HepG2 (cell line): ENCODE results near the gene SV2B. TPM values are rescaled to one million over a fixed set of nuclear protein-coding genes. Genes with fewer than 3 reads are reported as not detected.

Experiments used
- ATAC-seq: fragments of 200-7000 bp; cut with Tn5 transposase; 3 replicates; pipeline ENCODE4 v1.9.1; 2020; ENCODE audit warnings: mild to moderate bottlenecking, moderate library complexity
- BruUV-seq: library from RNA; stranded (reverse); fragments of 400-500 nt; replicated peaks from 2 replicates; lab custom pipeline; 2021; lab: Mats Ljungman, UMichigan
- CTCF ChIA-PET: fragments of 300-600 bp; formaldehyde crosslinking; extraction: SDS; loops from one replicate; lab custom pipeline; 2021; ENCODE audit warnings: low total read pairs, inconsistent platforms, low intra/inter-chr PET ratio; lab: Yijun Ruan, JAX
- POLR2A ChIA-PET: fragments of 350-600 bp; sonication (Branson Sonifier 250); formaldehyde crosslinking; loops from one replicate; lab custom pipeline; 2020; ENCODE audit warnings: antibody characterized with exemption, inconsistent platforms; lab: Yijun Ruan, JAX
- DNase-seq: peaks from one replicate; pipeline ENCODE4 v3.0.0-alpha.2; 2015; ENCODE audit warnings: low spot score
- FAIRE-seq: peaks from 3 replicates; lab custom pipeline; 2011; peaks lifted over from hg19 to GRCh38; lab: Jason Lieb, UNC
- H2AFZ ChIP-seq: one replicate; pipeline ENCODE4 v1.6.1; 2011; ENCODE audit warnings: low read length, inconsistent platforms
- H3K27ac ChIP-seq: fragments of 300-600 bp; 3 replicates; pipeline ENCODE4 v1.8.0; 2011; ENCODE audit warnings: mixed run types, mild to moderate bottlenecking, mixed read lengths, low read length, inconsistent platforms; ENCODE audit not compliant: insufficient read depth; ENCODE audit errors: extremely low read length
- H3K27me3 ChIP-seq, 2 experiments: fragments of 200-600 bp in 1 of 2; 2 replicates in 1 of 2; 3 replicates in 1 of 2; pipeline versions ENCODE4 v1.6.0 to v1.8.0; 2011; ENCODE audit warnings: low read length in 2 of 2, mild to moderate bottlenecking in 2 of 2, moderate library complexity in 2 of 2, inconsistent platforms in 1 of 2; ENCODE audit not compliant: insufficient read depth in 2 of 2, control insufficient read depth in 1 of 2
- H3K36me3 ChIP-seq, 2 experiments: fragments of 200-600 bp in 1 of 2; replicated peaks in 1 of 2; 2 replicates in 1 of 2; 3 replicates in 1 of 2; pipeline versions ENCODE4 v1.5.1 to v1.8.0; 2011; ENCODE audit warnings: low read length in 2 of 2, inconsistent platforms in 1 of 2; ENCODE audit not compliant: insufficient read depth in 2 of 2, control insufficient read depth in 1 of 2
- H3K4me1 ChIP-seq: 2 replicates; pipeline ENCODE4 v1.5.1; 2012; ENCODE audit warnings: low read length, inconsistent platforms; ENCODE audit not compliant: insufficient read depth
- H3K4me2 ChIP-seq: 2 replicates; pipeline ENCODE4 v1.6.0; 2011; ENCODE audit warnings: low read depth, low read length, inconsistent platforms
- H3K4me3 ChIP-seq, 3 experiments: fragments of 200-600 bp in 1 of 3; sonication (generic), shearing (Covaris generic) in 1 of 3; replicated peaks in 1 of 3; 2 replicates each; pipeline ENCODE4 v1.5.1; 2011 to 2016; ENCODE audit warnings: low read length in 3 of 3, inconsistent platforms in 2 of 3, low read depth in 2 of 3, mild to moderate bottlenecking in 2 of 3, control low read depth in 1 of 3, mixed read lengths in 1 of 3; ENCODE audit not compliant: insufficient read depth in 1 of 3
- H3K79me2 ChIP-seq: one replicate; pipeline ENCODE4 v1.6.1; 2011; ENCODE audit warnings: low read length, inconsistent platforms; ENCODE audit not compliant: insufficient read depth
- H3K9ac ChIP-seq: 2 replicates; pipeline ENCODE4 v1.6.0; 2011; ENCODE audit warnings: mild to moderate bottlenecking, low read depth, low read length, inconsistent platforms; ENCODE audit not compliant: insufficient read depth
- H3K9me3 ChIP-seq: 2 replicates; pipeline ENCODE4 v1.5.1; 2012; ENCODE audit warnings: mild to moderate bottlenecking, low read length
- H4K20me1 ChIP-seq: 2 replicates; pipeline ENCODE4 v1.6.0; 2011; ENCODE audit warnings: inconsistent platforms, mild to moderate bottlenecking, low read length, moderate library complexity; ENCODE audit not compliant: insufficient read depth
- FOXP4 ChIP-seq: sonication (generic); formaldehyde crosslinking; IDR thresholded peaks from 2 replicates; pipeline ENCODE4 v1.4.0; 2020; ENCODE audit warnings: missing genetic modification reagents
- GATAD2A ChIP-seq: IDR thresholded peaks from 2 replicates; pipeline ENCODE4 v1.6.1; 2016
- HNRNPL ChIP-seq: fragments of 200-400 bp; formaldehyde crosslinking; IDR thresholded peaks from 2 replicates; pipeline ENCODE4 v1.6.1; 2017; ENCODE audit warnings: mild to moderate bottlenecking, low read depth, low read length
- KDM5B ChIP-seq: sonication (generic); formaldehyde crosslinking; IDR thresholded peaks from 2 replicates; pipeline ENCODE4 v1.4.0; 2020; ENCODE audit warnings: missing genetic modification reagents, mild to moderate bottlenecking, borderline replicate concordance
- MED13 ChIP-seq: sonication (generic); formaldehyde crosslinking; IDR thresholded peaks from 2 replicates; pipeline ENCODE4 v1.5.0; 2020; ENCODE audit warnings: missing genetic modification reagents
- NR2F1 ChIP-seq, 2 experiments: fragments of 450-650 bp in 1 of 2; formaldehyde crosslinking in 1 of 2; IDR thresholded peaks; 2 replicates each; pipeline versions ENCODE4 v1.5.0 to v1.6.1; 2016 to 2020; ENCODE audit warnings: mild to moderate bottlenecking in 1 of 2, missing compliant biosample characterization in 1 of 2, missing genetic modification reagents in 1 of 2, moderate library complexity in 1 of 2
- RNF219 ChIP-seq: sonication (generic); formaldehyde crosslinking; IDR thresholded peaks from 2 replicates; pipeline ENCODE4 v1.5.0; 2020; ENCODE audit warnings: mild to moderate bottlenecking, missing genetic modification reagents
- SP140L ChIP-seq: sonication (generic); formaldehyde crosslinking; IDR thresholded peaks from 2 replicates; pipeline ENCODE4 v1.4.0; 2020; ENCODE audit warnings: missing genetic modification reagents, borderline replicate concordance
- SRSF9 ChIP-seq: fragments of 200-400 bp; formaldehyde crosslinking; IDR thresholded peaks from 2 replicates; pipeline ENCODE4 v1.6.1; 2018; ENCODE audit warnings: borderline replicate concordance, mild to moderate bottlenecking, low read depth, low read length; ENCODE audit not compliant: insufficient read depth, poor library complexity, severe bottlenecking
- U2AF2 ChIP-seq: fragments of 200-400 bp; formaldehyde crosslinking; IDR thresholded peaks from 2 replicates; pipeline ENCODE4 v1.6.1; 2017; ENCODE audit warnings: low read depth, mild to moderate bottlenecking, low read length
- ZBTB14 ChIP-seq: sonication (generic); formaldehyde crosslinking; IDR thresholded peaks from 2 replicates; pipeline ENCODE4 v1.4.0; 2020; ENCODE audit warnings: missing genetic modification reagents
- ZNF12 ChIP-seq: sonication (generic); formaldehyde crosslinking; IDR thresholded peaks from 2 replicates; pipeline ENCODE4 v1.5.0; 2020; ENCODE audit warnings: missing genetic modification reagents
- WGBS: methylation state at CpG from one replicate; pipeline ENCODE4 v1.1.6; 2017; ENCODE audit warnings: low lambda C conversion rate; 5-methylcytosine and 5-hydroxymethylcytosine counted together
- in situ Hi-C: cut with HindIII; loops from 2 replicates; pipeline ENCODE4 v1.10.0; 2017; ENCODE audit warnings: low pct_unique_long_range_greater_than_20kb; ENCODE audit not compliant: extremely low pct_ligation_motif_present
- intact Hi-C: fragments of 100-400 bp; cut with micrococcal nuclease; formaldehyde crosslinking; loops from one replicate; pipeline ENCODE4 v1.10.0; 2022; ENCODE audit not compliant: unreplicated experiment
- polyA plus RNA-seq, 8 experiments: library from polyadenylated mRNA; depleted of rRNA in 3 of 8; stranded (reverse) in 7 of 8; unstranded in 1 of 8; fragments of >200 nt; fragmentation: Illumina TruSeq in 4 of 8; extraction: Trizol in 4 of 8; gene quantifications; 2 replicates each; pipeline versions ENCODE4 v1.2.1 to v1.2.3, GENCODE V29; 2011 to 2016; ENCODE audit warnings: low read depth in 4 of 8, missing spikeins in 1 of 8, mixed read lengths in 1 of 8; ENCODE audit not compliant: insufficient read depth in 1 of 8
- total RNA-seq, 5 experiments: library from RNA; depleted of rRNA; stranded (reverse); fragments of >200 nt; fragmentation: Illumina TruSeq; extraction: Trizol; gene quantifications; 2 replicates each; pipeline ENCODE4 v1.2.3, GENCODE V29; 2016; ENCODE audit warnings: low read depth in 1 of 5
- TF ChIP-seq, protein P1 (sequence below): sonication (generic); formaldehyde crosslinking; IDR thresholded peaks from 2 replicates; pipeline ENCODE4 v1.5.0; 2020; ENCODE audit warnings: mild to moderate bottlenecking, low read depth, missing genetic modification reagents, borderline replicate concordance

SV2B gene
- total and polyA plus RNA-seq, 2 of the 13 experiments (the other 11 are each of a cell fraction or from before 2014, with no cell fraction given): not detected

DNA sequence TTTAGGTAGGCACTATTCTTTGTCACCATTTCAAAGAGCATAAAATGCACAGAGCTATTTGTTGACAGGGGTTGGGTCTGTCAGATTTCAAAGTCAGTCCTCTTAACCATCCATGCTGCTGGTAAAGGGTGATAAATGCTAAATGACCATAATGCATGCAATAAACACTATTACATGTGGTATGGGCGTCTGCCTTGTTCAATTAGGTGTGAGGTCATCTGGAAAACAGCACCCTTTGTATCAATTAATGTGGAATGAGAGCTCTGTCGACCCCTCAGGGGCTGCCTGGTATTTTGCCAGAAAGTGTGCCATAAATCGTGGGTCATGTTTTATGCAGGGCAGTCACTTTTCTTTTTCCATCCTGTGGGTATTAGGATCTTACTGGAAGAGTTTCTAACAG is 235.6 kb downstream of the SV2B start:
- ATAC-seq: no peak
- H4K20me1 ChIP-seq: no peaks in the 10 kb centered on the region
- H3K4me1 ChIP-seq: no peaks in the 10 kb centered on the region
- CTCF ChIA-PET: no interaction called here
- POLR2A ChIA-PET: no interaction called here
- no peak overlapping the region for H3K9ac ChIP-seq
- WGBS: 0% methylated on average over 3 of the region's 3 CpGs
- no TSS peak for BruUV-seq
- H3K4me3 ChIP-seq: no peak overlapping the region
- no peak overlapping the region for H3K27ac ChIP-seq
- H3K79me2 ChIP-seq: no peaks in the 10 kb centered on the region
- no peak for FAIRE-seq
- in situ Hi-C loops: no loop called here
- H3K9me3 ChIP-seq: no peaks in the 10 kb centered on the region
- TF ChIP-seq FOXP4 (CRISPR knock-in tag): no peak
- no peak for TF ChIP-seq RNF219 (CRISPR knock-in tag)
- no peak for TF ChIP-seq NR2F1 (CRISPR knock-in tag; IDR thresholded peaks at IDR 0.05)
- no peaks in the 10 kb centered on the region for H3K36me3 ChIP-seq
- intact Hi-C loops: no loop called here
- H2AFZ ChIP-seq: no peak overlapping the region
- no peak for DNase-seq
- no peak overlapping the region for H3K4me2 ChIP-seq
- no peaks in the 10 kb centered on the region for H3K27me3 ChIP-seq

GRCh38 chr15:91336687-91337086 is 236.6 kb downstream of the SV2B start:
- Histone ChIP-seq H4K20me1 (no peaks in the 10 kb centered on the region), H3K27me3 (no peaks in the 10 kb centered on the region), H3K79me2 (no peaks in the 10 kb centered on the region), H3K9me3 (no peaks in the 10 kb centered on the region), H3K27ac (no peak overlapping the region), H3K4me3 (no peak overlapping the region), H3K4me1 (no peaks in the 10 kb centered on the region), H3K36me3 (no peaks in the 10 kb centered on the region), H3K9ac (no peak overlapping the region), H3K4me2 (no peak overlapping the region), H2AFZ (no peak overlapping the region)
- no TSS peak for BruUV-seq
- FAIRE-seq (no peak), ATAC-seq (no peak), DNase-seq (no peak)
- ChIA-PET CTCF (no interaction called here), POLR2A (no interaction called here)
- WGBS: 2% methylated on average over 3 of the region's 3 CpGs
- intact Hi-C loops: no loop called here
- in situ Hi-C loops: no loop called here
- TF ChIP-seq SP140L (CRISPR knock-in tag) (no peak), MED13 (CRISPR knock-in tag) (no peak), ZNF12 (CRISPR knock-in tag) (no peak), SRSF9 (no peak), U2AF2 (no peak), HNRNPL (no peak), KDM5B (CRISPR knock-in tag) (no peak), GATAD2A (CRISPR knock-in tag) (no peak), ZBTB14 (CRISPR knock-in tag) (no peak)
- TF ChIP-seq, protein P1, sequence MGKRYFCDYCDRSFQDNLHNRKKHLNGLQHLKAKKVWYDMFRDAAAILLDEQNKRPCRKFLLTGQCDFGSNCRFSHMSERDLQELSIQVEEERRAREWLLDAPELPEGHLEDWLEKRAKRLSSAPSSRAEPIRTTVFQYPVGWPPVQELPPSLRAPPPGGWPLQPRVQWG: no peak
